ENCODE measurements around the gene MANSC4. TPM values are rescaled to one million over a fixed set of nuclear protein-coding genes. Genes with fewer than 3 reads are reported as not detected.

MANSC4 gene
- total and polyA plus RNA-seq, 2 of the 13 experiments (the other 11 are each of a cell fraction or from before 2014, with no cell fraction given), result not detected

DNA sequence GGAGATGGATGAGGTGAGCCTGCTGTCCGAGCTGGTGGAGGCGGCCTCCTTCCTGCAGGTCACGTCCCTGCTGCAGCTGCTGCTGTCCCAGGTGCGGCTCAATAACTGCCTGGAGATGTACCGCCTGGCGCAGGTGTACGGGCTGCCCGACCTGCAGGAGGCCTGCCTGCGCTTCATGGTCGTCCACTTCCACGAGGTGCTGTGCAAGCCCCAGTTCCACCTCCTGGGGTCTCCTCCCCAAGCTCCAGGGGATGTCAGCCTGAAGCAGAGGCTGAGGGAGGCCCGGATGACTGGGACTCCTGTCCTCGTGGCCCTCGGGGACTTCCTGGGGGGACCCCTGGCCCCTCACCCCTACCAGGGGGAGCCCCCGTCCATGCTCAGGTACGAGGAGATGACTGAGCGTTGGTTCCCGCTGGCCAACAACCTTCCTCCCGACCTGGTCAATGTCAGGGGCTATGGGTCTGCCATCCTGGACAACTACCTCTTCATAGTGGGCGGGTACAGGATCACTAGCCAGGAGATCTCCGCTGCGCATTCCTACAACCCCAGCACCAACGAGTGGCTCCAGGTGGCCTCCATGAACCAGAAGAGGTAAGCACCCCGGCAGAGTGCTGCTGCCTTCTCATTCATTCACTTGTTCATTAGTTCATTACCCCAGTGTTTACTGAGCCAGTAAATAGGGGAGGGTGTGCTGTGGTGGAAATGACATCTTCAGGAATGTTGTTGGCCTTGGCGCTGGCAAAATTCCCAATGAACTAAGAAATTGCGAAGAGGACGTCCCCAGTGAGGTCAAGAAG lies 774 bp upstream of the MANSC4 start (continued):
- TF ChIP-seq ZNF770 (CRISPR knock-in tag; IDR thresholded peaks at IDR 0.05), result peak; percentile 79
- TF ChIP-seq, protein P1, sequence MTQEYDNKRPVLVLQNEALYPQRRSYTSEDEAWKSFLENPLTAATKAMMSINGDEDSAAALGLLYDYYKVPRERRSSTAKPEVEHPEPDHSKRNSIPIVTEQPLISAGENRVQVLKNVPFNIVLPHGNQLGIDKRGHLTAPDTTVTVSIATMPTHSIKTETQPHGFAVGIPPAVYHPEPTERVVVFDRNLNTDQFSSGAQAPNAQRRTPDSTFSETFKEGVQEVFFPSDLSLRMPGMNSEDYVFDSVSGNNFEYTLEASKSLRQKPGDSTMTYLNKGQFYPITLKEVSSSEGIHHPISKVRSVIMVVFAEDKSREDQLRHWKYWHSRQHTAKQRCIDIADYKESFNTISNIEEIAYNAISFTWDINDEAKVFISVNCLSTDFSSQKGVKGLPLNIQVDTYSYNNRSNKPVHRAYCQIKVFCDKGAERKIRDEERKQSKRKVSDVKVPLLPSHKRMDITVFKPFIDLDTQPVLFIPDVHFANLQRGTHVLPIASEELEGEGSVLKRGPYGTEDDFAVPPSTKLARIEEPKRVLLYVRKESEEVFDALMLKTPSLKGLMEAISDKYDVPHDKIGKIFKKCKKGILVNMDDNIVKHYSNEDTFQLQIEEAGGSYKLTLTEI (CRISPR knock-in tag; conservative IDR thresholded peaks at IDR 0.05), result no peak
- TF ChIP-seq AGO2 (optimal IDR thresholded peaks at IDR 0.05; ENCODE audit: low read depth, low read length), result peak; percentile 11
- TF ChIP-seq ZNF350 (CRISPR knock-in tag; IDR thresholded peaks at IDR 0.05; ENCODE audit: borderline replicate concordance, low read depth), result peak; percentile 46; the same call in 1 of the 2 replicates
- TF ChIP-seq ZFX (CRISPR knock-in tag; IDR thresholded peaks at IDR 0.05; ENCODE audit: low read depth), result peak; percentile 84
- TF ChIP-seq ZBTB3 (CRISPR knock-in tag; IDR thresholded peaks at IDR 0.05; ENCODE audit: borderline replicate concordance, low read depth), result 0 out of 2 replicates have a peak, but pooled peaks have one; percentile 41
- no peak for TF ChIP-seq ZNF746 (CRISPR knock-in tag; IDR thresholded peaks at IDR 0.05)
- 0 out of 2 replicates have a peak, but pooled peaks have one; percentile 60 for TF ChIP-seq SSRP1 (CRISPR knock-in tag; IDR thresholded peaks at IDR 0.05)
- 0 out of 2 replicates have a peak, but pooled peaks have one; percentile 13 for TF ChIP-seq MXD4 (CRISPR knock-in tag; IDR thresholded peaks at IDR 0.05)
- TF ChIP-seq ZNF263 (CRISPR knock-in tag; IDR thresholded peaks at IDR 0.05), result 0 out of 2 replicates have a peak, but pooled peaks have one; percentile 7
- TF ChIP-seq ZNF720 (CRISPR knock-in tag; IDR thresholded peaks at IDR 0.05), result no peak
- TF ChIP-seq MTA1 (CRISPR knock-in tag; IDR thresholded peaks at IDR 0.05; ENCODE audit: borderline replicate concordance), result peak; percentile 30; the same call in 1 of the 2 replicates
- 0 out of 2 replicates have a peak, but pooled peaks have one; percentile 37 for TF ChIP-seq GZF1 (CRISPR knock-in tag; IDR thresholded peaks at IDR 0.05)
- TF ChIP-seq ZNF773 (CRISPR knock-in tag; IDR thresholded peaks at IDR 0.05; ENCODE audit: borderline replicate concordance), result 0 out of 2 replicates have a peak, but pooled peaks have one; percentile 5
- no peak for TF ChIP-seq SP2 (CRISPR knock-in tag; IDR thresholded peaks at IDR 0.05)
- TF ChIP-seq REL (CRISPR knock-in tag; conservative IDR thresholded peaks at IDR 0.05), result no peak
- TF ChIP-seq ZNF670 (CRISPR knock-in tag; IDR thresholded peaks at IDR 0.05; ENCODE audit: borderline replicate concordance), result peak; percentile 66; the same call in 1 of the 2 replicates
- TF ChIP-seq MYC (CRISPR knock-in tag; IDR thresholded peaks at IDR 0.05; ENCODE audit: borderline replicate concordance), result peak; percentile 54; the same call in 1 of the 2 replicates
- peak; percentile 42; the same call in 1 of the 2 replicates for TF ChIP-seq SAP130 (CRISPR knock-in tag; IDR thresholded peaks at IDR 0.05; ENCODE audit: low read depth)
- TF ChIP-seq ZBTB10 (CRISPR knock-in tag; IDR thresholded peaks at IDR 0.05; ENCODE audit: borderline replicate concordance), result 0 out of 2 replicates have a peak, but pooled peaks have one; percentile 21
- TF ChIP-seq GPBP1L1 (CRISPR knock-in tag; IDR thresholded peaks at IDR 0.05), result no peak
